RWPE2 (cell line): ENCODE data around the gene OSTM1.

Experiments
- ATAC-seq: fragments of 200-7000 bp; cut with Tn5 transposase; 3 replicates; pipeline ENCODE4 v1.9.1; 2021; ENCODE audit warnings: low read depth
- DNase-seq: peaks from one replicate; pipeline ENCODE4 v3.0.0-alpha.2; 2020; ENCODE audit warnings: low spot score
- H3K27ac ChIP-seq: fragments of 450-650 bp; 2 replicates; pipeline ENCODE4 v1.5.1; 2017; ENCODE audit warnings: mild to moderate bottlenecking; ENCODE audit not compliant: poor library complexity, severe bottlenecking
- H3K27me3 ChIP-seq: fragments of 250-450 bp; sonication (Bioruptor Pico); 2 replicates; pipeline ENCODE4 v1.5.1; 2021; ENCODE audit warnings: mild to moderate bottlenecking, moderate library complexity; ENCODE audit not compliant: insufficient read depth, poor library complexity, severe bottlenecking
- H3K36me3 ChIP-seq: fragments of 250-450 bp; sonication (Bioruptor Pico); 2 replicates; pipeline ENCODE4 v1.5.1; 2020; ENCODE audit warnings: low read depth, mild to moderate bottlenecking, moderate library complexity
- H3K4me1 ChIP-seq: fragments of 250-450 bp; sonication (Bioruptor Pico); 2 replicates; pipeline ENCODE4 v1.5.1; 2021; ENCODE audit warnings: mild to moderate bottlenecking, moderate library complexity; ENCODE audit not compliant: insufficient read depth, poor library complexity, severe bottlenecking
- H3K4me3 ChIP-seq: fragments of 250-450 bp; sonication (Bioruptor Pico); 2 replicates; pipeline ENCODE4 v1.5.1; 2021; ENCODE audit warnings: mild to moderate bottlenecking, moderate library complexity; ENCODE audit not compliant: severe bottlenecking
- H3K9me3 ChIP-seq: fragments of 250-450 bp; sonication (Bioruptor Pico); 2 replicates; pipeline ENCODE4 v1.5.1; 2021; ENCODE audit warnings: mild to moderate bottlenecking, moderate library complexity; ENCODE audit not compliant: severe bottlenecking
- CTCF ChIP-seq: fragments of 450-650 bp; IDR thresholded peaks from one replicate; pipeline ENCODE4 v1.5.1; 2017; ENCODE audit warnings: mild to moderate bottlenecking, moderate library complexity; ENCODE audit not compliant: poor library complexity, severe bottlenecking

The OSTM1 gene

GRCh38 chr6:108071736-108072276, 2.7 kb downstream of the OSTM1 start:
- H3K27ac ChIP-seq = no peak overlapping the region
- no peak for ATAC-seq
- peaks cover 16% of the 10 kb centered on the region for H3K4me1 ChIP-seq
- no peak overlapping the region for H3K4me3 ChIP-seq
- H3K27me3 ChIP-seq = no peaks in the 10 kb centered on the region
- H3K9me3 ChIP-seq = no peaks in the 10 kb centered on the region
- H3K36me3 ChIP-seq = no peaks in the 10 kb centered on the region
- no peak for DNase-seq
- TF ChIP-seq CTCF = no peak

GRCh38 chr6:108068618-108069017, 5.9 kb downstream of the OSTM1 start:
- ATAC-seq (no peak), DNase-seq (no peak)
- peaks cover 10% of the 10 kb centered on the region for H3K4me1 ChIP-seq

GRCh38 chr6:108068182-108068581, 6.4 kb downstream of the OSTM1 start:
- H3K9me3 ChIP-seq = no peaks in the 10 kb centered on the region
- TF ChIP-seq CTCF = no peak
- no peak overlapping the region for H3K27ac ChIP-seq
- DNase-seq = no peak
- no peak for ATAC-seq
- H3K4me1 ChIP-seq = peaks cover 6% of the 10 kb centered on the region
- H3K27me3 ChIP-seq = no peaks in the 10 kb centered on the region
- no peak overlapping the region for H3K4me3 ChIP-seq
- H3K36me3 ChIP-seq = peaks cover 8% of the 10 kb centered on the region; the same call in 1 of the 2 replicates

More at GRCh38 chr6:108068618-108069017, 5.9 kb downstream of the OSTM1 start:
- Histone ChIP-seq H3K9me3 (no peaks in the 10 kb centered on the region), H3K27ac (no peak overlapping the region), H3K36me3 (peaks cover 5% of the 10 kb centered on the region; the same call in 1 of the 2 replicates), H3K27me3 (no peaks in the 10 kb centered on the region), H3K4me3 (no peak overlapping the region)
- TF ChIP-seq CTCF = no peak

GRCh38 chr6:108052706-108053105, 21.8 kb downstream of the OSTM1 start:
- ATAC-seq = no peak
- no peak for DNase-seq
- H3K36me3 ChIP-seq = peaks cover 31% of the 10 kb centered on the region
- no peaks in the 10 kb centered on the region for H3K9me3 ChIP-seq
- no peak for TF ChIP-seq CTCF
- no peaks in the 10 kb centered on the region for H3K4me1 ChIP-seq
- no peak overlapping the region for H3K27ac ChIP-seq
- no peaks in the 10 kb centered on the region for H3K27me3 ChIP-seq
- H3K4me3 ChIP-seq = no peak overlapping the region

GRCh38 chr6:108051481-108051880, 23.1 kb downstream of the OSTM1 start:
- DNase-seq (no peak), ATAC-seq (no peak)
- no peak overlapping the region for H3K4me3 ChIP-seq
- no peak for TF ChIP-seq CTCF
- peaks cover 26% of the 10 kb centered on the region for H3K36me3 ChIP-seq
- no peaks in the 10 kb centered on the region for H3K4me1 ChIP-seq
- H3K9me3 ChIP-seq = no peaks in the 10 kb centered on the region
- H3K27ac ChIP-seq = no peak overlapping the region
- H3K27me3 ChIP-seq = no peaks in the 10 kb centered on the region
